Erythroblast (primary cell): ENCODE data around the gene HYCC1.
A peak's percentile ranks its signal among the peaks of the same experiment; 100 is the strongest.

ENCODE experiments used
- DNase-seq, 2 experiments: peaks; one replicate each; lab custom pipeline; 2025; lab: John Stamatoyannopoulos, UW
- GATA1 ChIP-seq: IDR thresholded peaks from 2 replicates; pipeline ENCODE4 v1.6.1; 2011; ENCODE audit warnings: low read depth, mild to moderate bottlenecking, control low read depth, low read length, moderate library complexity
- POLR2A ChIP-seq: IDR thresholded peaks from 2 replicates; pipeline ENCODE4 v1.6.1; 2011; ENCODE audit warnings: mild to moderate bottlenecking, low read length

The HYCC1 gene

DNA sequence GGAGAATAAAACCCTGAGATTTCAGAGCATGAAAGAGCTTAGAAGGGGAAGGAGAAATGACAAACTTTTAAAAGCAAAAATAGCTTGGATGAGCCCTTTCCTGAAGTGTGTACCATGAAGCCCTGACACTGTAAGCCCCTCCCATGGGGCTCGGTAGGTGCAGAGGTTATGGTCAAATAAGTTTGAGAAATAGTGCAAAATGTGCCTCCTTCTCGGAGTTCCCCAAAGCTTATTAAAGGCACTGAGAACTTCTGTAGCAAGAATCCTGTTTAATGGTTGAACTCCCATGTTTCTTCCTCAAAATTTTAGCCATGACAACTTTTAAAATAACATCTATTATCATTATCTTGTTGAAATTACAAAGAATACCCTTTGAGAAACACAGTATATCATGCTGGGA is 10.5 kb upstream of the HYCC1 start:
- no peak for DNase-seq
- TF ChIP-seq POLR2A (no peak), GATA1 (no peak)

DNA sequence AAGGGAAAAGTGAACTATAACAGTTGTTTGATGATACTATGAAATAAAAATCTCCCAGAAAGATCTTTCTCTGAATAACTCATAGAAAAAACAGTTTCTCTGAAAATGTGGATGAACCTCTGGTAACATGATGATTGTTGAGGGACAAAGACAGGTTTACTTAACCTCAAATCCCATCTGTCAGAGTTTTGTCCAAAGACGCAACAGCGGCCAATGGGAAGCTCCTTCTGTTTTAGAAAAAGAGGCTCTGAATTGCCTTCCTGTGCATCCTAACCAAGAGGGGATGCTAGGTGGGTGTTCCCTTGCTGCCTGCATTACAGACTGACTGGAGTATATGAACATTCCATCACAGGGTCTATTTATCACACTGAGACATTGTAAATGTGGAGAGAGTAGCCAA is 8.9 kb upstream of the HYCC1 start:
- TF ChIP-seq GATA1 (no peak), POLR2A (no peak)
- DNase-seq = no peak

DNA sequence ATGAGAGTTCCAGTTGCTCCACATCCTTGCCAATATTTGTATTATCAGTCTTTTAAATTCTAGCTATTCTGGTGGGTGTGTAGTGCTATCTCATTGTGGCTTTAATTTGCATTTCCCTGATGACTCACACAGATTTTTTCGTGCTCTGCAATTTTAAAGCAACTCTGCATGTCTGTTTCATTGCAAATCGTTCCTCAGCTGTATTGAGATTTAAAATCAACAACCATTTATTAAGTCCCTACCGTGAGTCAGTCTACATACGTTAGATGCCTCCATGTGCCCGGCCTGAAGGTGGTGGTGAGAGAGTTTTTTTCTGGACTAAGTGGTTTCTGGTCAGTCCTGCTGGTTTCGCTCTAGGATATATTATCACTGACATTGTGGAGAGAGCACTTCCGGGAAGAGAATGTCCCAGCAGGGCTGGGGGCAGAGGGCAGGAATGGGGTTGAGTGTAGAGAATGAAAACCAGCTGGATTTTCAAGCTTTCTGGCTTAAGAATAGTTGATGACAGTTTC is 8.4 kb upstream of the HYCC1 start:
- peak in 1 of 2 experiments; percentile 8 for DNase-seq
- no peak for TF ChIP-seq POLR2A
- TF ChIP-seq GATA1 = no peak

DNA sequence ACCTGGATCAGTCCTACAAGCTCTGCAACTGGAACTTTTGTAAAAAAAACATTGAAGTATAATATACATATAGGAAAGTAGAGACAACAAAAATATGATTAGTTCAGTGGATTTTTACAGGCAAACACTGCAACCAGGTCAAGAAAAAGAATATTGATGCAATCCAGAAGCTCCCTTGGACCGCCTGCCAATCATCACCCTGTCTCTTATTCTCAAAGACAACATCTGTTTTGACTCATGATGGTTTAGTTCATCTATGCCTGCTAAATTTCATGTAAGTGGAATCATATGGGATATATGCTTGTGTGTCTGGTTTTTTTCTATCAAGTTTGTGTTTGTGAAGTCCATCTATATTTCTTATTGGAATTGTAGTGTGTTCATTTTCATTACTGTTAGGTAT is 7.7 kb upstream of the HYCC1 start:
- TF ChIP-seq POLR2A (no peak), GATA1 (no peak)

GRCh38 chr7:23020742-23021401 is 6.9 kb upstream of the HYCC1 start:
- peak in 1 of 2 experiments; percentile 40 for DNase-seq
- TF ChIP-seq GATA1 = no peak

More for the DNA sequence above, 7.7 kb upstream of the HYCC1 start:
- DNase-seq = no peak

GRCh38 chr7:23018750-23019149 is 4.8 kb upstream of the HYCC1 start:
- no peak for DNase-seq
- TF ChIP-seq GATA1 (no peak), POLR2A (no peak)

GRCh38 chr7:23017309-23017708 is 3.4 kb upstream of the HYCC1 start:
- TF ChIP-seq POLR2A (no peak), GATA1 (no peak)
- DNase-seq = no peak

- no peak for TF ChIP-seq POLR2A
- TF ChIP-seq GATA1 = no peak
- DNase-seq = no peak
Observed at GRCh38 chr7:23016345-23017253, 2.7 kb upstream of the HYCC1 start.

DNA sequence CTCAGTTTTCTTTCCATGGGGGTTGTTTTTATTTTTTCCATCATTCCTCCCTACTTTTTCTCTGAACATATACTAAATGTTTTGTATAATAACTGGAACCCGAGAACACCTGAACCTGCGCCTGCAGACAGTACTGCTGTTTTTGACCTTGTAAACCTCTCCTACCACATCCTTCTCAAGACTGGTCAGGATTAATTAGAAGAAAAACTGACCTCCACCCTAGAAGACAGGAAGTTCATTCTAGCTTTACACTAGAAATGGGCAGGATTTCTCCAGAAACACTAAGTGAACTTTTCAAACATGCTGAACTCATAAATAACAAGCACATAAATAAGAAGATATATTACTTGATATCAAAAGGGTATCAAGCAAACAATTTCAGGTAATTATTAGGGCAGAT is 751 bp upstream of the HYCC1 start:
- peak in 1 of 2 experiments; percentile 15 for DNase-seq
- TF ChIP-seq GATA1 (no peak), POLR2A (no peak)

DNA sequence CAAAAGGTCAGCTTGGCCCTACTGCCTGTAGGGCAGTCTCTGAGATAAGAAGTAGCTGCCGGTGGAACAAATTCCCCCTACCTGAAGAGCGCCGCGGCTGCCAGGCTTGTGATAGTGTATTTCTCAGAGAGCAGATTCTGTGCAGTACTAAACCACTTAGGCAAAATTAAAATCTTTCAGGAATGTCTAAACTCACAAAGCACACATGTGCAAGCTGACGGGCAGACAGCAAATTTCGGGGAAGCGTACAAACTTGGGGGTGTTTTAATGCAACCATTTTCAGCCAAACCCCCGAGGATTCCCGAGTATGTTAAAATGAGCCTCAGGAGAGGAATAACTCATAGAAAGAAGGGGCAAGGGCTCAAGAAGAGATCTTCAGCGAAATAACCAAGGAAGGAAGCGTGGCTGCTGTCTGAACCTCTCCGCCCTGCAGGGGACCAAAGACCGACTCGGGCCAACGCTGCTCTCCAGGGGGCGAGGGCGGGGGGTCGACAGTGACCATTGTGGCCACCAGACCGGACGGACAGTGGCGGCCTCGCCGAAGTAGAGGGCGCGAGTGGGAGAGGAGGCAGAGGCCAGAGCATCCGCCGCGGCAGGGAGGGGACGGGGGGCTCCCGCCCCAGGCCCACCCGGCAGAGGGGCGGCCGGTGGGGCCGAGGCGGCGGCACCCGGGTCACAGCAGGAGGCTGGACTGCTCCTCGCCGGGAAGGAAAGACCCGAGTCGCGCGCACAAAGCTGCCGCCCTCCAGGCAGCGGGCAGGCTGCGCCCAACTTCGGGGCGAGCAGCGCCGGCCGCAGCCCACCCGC is 819 bp downstream of the HYCC1 start:
- no peak for TF ChIP-seq GATA1
- no peak for TF ChIP-seq POLR2A
- peak; percentile 60 to 64 for DNase-seq

GRCh38 chr7:23012186-23012585 is 1.7 kb downstream of the HYCC1 start:
- TF ChIP-seq GATA1 (no peak), POLR2A (no peak)
- DNase-seq = no peak

GRCh38 chr7:23011222-23011924 is 2.6 kb downstream of the HYCC1 start:
- TF ChIP-seq POLR2A = no peak
- TF ChIP-seq GATA1 = no peak

DNA sequence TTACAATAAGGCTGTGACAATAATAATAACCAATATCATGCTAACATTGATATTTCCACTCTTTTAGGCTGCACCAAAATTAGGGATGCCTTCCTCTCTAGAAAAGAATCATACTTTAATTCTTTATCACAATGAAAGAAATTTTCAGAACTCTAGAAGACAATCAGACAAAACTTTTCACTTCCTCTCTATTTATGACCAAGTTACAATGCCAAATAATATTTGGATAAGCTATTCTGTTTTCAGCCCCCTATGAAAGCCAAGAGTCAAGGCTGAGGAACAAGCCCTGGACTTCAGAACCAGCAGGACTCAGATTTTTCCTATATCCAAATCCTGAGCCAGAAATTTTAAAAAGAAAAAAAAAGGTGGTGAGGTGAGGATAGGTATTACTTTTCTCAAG is 4.6 kb downstream of the HYCC1 start:
- no peak for TF ChIP-seq GATA1
- no peak for TF ChIP-seq POLR2A
- no peak for DNase-seq

More at GRCh38 chr7:23011222-23011924, 2.6 kb downstream of the HYCC1 start:
- DNase-seq = peak in 1 of 2 experiments; percentile 17

- TF ChIP-seq GATA1 (no peak), POLR2A (no peak)
- no peak for DNase-seq
Observed at GRCh38 chr7:23004247-23004520, 9.7 kb downstream of the HYCC1 start.
